ENCODE measurements around the gene ZNF668.
A peak's percentile ranks its signal among the peaks of the same experiment; 100 is the strongest.

Gene ZNF668

DNA sequence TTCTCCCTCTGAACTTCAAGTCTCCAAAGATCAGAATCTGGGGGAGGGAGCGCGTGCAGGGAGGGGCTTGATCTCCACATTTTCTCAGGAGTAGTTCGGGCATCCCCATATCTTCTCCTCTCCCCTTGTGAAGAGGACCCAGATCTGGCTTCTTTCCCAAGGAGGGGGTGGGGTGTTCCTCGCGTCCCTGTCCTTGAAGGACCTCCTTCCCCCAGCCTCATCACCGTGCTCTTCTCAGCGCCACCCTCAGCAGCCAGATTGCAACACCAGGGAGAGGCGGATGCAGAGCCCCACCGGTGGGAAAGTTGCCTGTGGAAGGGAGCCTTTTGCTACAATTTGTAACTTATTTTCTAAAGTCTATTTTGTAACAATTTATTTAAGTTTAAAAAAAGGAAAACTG, 9.0 kb upstream of the ZNF668 start:
- H3K4me1 ChIP-seq (ENCODE audit: control insufficient read depth in 2 of 2, insufficient read depth in 1 of 2, low read depth in 1 of 2, low read length in 2 of 2), result no peaks in the 10 kb centered on the region
- no peak overlapping the region for H2BK15ac ChIP-seq (ENCODE audit: low read length)
- H3K18ac ChIP-seq (ENCODE audit: low read length), result no peak overlapping the region
- no peak overlapping the region for H3K27ac ChIP-seq (replicated peaks; ENCODE audit: low read length)
- no peak overlapping the region for H3K14ac ChIP-seq (ENCODE audit: low read length)
- H4K8ac ChIP-seq (ENCODE audit: low read depth, low read length), result no peak overlapping the region
- H3K4ac ChIP-seq (ENCODE audit: low read length), result no peak overlapping the region
- H2BK12ac ChIP-seq (ENCODE audit: low read length), result no peak overlapping the region
- no peak overlapping the region for H3K4me3 ChIP-seq (ENCODE audit: low read length in 2 of 2)
- no peak overlapping the region for H2AFZ ChIP-seq (ENCODE audit: low read length)
- no peak overlapping the region for H2BK5ac ChIP-seq (ENCODE audit: low read length)
- H2AK5ac ChIP-seq (ENCODE audit: low read depth, low read length), result no peak overlapping the region
- H3K79me1 ChIP-seq (ENCODE audit: low read depth, low read length), result peaks cover 18% of the 10 kb centered on the region
- H3K36me3 ChIP-seq (replicated peaks in 1 of 2; ENCODE audit: control insufficient read depth in 2 of 2, insufficient read depth in 2 of 2, low read length in 2 of 2), result peaks cover 49 to 74% of the 10 kb centered on the region in 2 donors
- H2BK120ac ChIP-seq (ENCODE audit: low read depth, low read length), result no peak overlapping the region
- no CpG with 5 or more reads among the region's 9 CpGs for WGBS, 2 donors (ENCODE audit: extremely low coverage in 2 of 2, insufficient read length in 2 of 2, insufficient replicate concordance in 1 of 2)
- no peak overlapping the region for H4K91ac ChIP-seq (ENCODE audit: low read depth, low read length, poor library complexity)
- no peak overlapping the region for H3K4me2 ChIP-seq (ENCODE audit: insufficient read depth, low read length, poor library complexity, severe bottlenecking)
- no peak for DNase-seq (ENCODE audit: low spot score)
- no peak overlapping the region for H3K9ac ChIP-seq (ENCODE audit: low read depth, low read length, poor library complexity)
- H3K27me3 ChIP-seq (ENCODE audit: control insufficient read depth in 3 of 3, insufficient read depth in 3 of 3, low read depth in 1 of 3, low read length in 3 of 3), result no peaks in the 10 kb centered on the region
- no peak overlapping the region for H3K23ac ChIP-seq (ENCODE audit: low read depth, low read length, poor library complexity)
- no peaks in the 10 kb centered on the region for H3K9me3 ChIP-seq (replicated peaks in 1 of 2; ENCODE audit: control insufficient read depth in 2 of 2, insufficient read depth in 1 of 2, low read depth in 1 of 2, low read length in 2 of 2)

DNA sequence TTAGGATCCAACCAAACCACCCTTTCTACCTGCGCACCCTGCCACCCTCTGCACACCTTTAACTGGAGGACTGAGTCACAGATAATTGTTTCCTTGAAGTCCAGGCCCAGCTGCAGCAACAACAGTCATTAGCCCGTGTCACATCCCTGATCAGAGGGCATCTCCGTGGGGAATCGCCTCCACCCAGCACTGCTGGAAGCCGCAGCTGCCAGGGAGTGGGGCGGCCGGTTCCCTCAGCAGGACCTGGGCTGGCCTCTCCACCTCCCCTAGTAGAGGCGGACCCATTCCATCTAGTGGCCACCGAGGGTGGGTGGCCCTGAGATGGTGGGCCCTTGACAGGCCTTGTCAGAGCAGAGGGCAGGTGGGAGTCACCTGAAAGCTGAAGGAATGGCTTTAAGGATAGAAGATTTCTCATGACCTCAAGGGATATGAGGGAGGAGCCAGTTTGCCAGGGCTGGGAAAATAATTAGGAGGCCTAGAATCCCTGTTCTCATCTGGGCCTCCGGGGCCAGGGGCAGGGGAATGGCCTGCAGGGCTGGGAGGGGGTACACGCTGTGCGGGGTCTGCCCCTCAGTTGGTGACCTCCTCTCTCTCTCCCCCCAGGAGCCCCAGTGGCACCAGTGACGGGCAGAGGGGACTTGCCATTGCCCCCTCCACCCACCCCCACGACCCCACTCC, 8.5 kb upstream of the ZNF668 start:
- Histone ChIP-seq H3K4me3 (ENCODE audit: low read length in 2 of 2) (no peak overlapping the region), H3K27ac (replicated peaks; ENCODE audit: low read length) (no peak overlapping the region), H3K14ac (ENCODE audit: low read length) (no peak overlapping the region), H4K91ac (ENCODE audit: low read depth, low read length, poor library complexity) (no peak overlapping the region), H3K23ac (ENCODE audit: low read depth, low read length, poor library complexity) (no peak overlapping the region), H3K9me3 (replicated peaks in 1 of 2; ENCODE audit: control insufficient read depth in 2 of 2, insufficient read depth in 1 of 2, low read depth in 1 of 2, low read length in 2 of 2) (no peaks in the 10 kb centered on the region), H3K36me3 (replicated peaks in 1 of 2; ENCODE audit: control insufficient read depth in 2 of 2, insufficient read depth in 2 of 2, low read length in 2 of 2) (peaks cover 55 to 80% of the 10 kb centered on the region in 2 donors), H3K79me1 (ENCODE audit: low read depth, low read length) (peaks cover 20% of the 10 kb centered on the region), H2AFZ (ENCODE audit: low read length) (no peak overlapping the region), H3K9ac (ENCODE audit: low read depth, low read length, poor library complexity) (no peak overlapping the region), H2AK5ac (ENCODE audit: low read depth, low read length) (no peak overlapping the region), H2BK120ac (ENCODE audit: low read depth, low read length) (no peak overlapping the region), H3K18ac (ENCODE audit: low read length) (no peak overlapping the region), H3K4me2 (ENCODE audit: insufficient read depth, low read length, poor library complexity, severe bottlenecking) (no peak overlapping the region), H3K4me1 (ENCODE audit: control insufficient read depth in 2 of 2, insufficient read depth in 1 of 2, low read depth in 1 of 2, low read length in 2 of 2) (no peaks in the 10 kb centered on the region), H3K27me3 (ENCODE audit: control insufficient read depth in 3 of 3, insufficient read depth in 3 of 3, low read depth in 1 of 3, low read length in 3 of 3) (no peaks in the 10 kb centered on the region), H2BK15ac (ENCODE audit: low read length) (no peak overlapping the region), H3K4ac (ENCODE audit: low read length) (no peak overlapping the region), H2BK5ac (ENCODE audit: low read length) (no peak overlapping the region), H2BK12ac (ENCODE audit: low read length) (no peak overlapping the region), H4K8ac (ENCODE audit: low read depth, low read length) (no peak overlapping the region)
- WGBS, 2 donors (ENCODE audit: extremely low coverage in 2 of 2, insufficient read length in 2 of 2, insufficient replicate concordance in 1 of 2), result no CpG with 5 or more reads among the region's 14 CpGs
- DNase-seq (ENCODE audit: low spot score), result no peak

DNA sequence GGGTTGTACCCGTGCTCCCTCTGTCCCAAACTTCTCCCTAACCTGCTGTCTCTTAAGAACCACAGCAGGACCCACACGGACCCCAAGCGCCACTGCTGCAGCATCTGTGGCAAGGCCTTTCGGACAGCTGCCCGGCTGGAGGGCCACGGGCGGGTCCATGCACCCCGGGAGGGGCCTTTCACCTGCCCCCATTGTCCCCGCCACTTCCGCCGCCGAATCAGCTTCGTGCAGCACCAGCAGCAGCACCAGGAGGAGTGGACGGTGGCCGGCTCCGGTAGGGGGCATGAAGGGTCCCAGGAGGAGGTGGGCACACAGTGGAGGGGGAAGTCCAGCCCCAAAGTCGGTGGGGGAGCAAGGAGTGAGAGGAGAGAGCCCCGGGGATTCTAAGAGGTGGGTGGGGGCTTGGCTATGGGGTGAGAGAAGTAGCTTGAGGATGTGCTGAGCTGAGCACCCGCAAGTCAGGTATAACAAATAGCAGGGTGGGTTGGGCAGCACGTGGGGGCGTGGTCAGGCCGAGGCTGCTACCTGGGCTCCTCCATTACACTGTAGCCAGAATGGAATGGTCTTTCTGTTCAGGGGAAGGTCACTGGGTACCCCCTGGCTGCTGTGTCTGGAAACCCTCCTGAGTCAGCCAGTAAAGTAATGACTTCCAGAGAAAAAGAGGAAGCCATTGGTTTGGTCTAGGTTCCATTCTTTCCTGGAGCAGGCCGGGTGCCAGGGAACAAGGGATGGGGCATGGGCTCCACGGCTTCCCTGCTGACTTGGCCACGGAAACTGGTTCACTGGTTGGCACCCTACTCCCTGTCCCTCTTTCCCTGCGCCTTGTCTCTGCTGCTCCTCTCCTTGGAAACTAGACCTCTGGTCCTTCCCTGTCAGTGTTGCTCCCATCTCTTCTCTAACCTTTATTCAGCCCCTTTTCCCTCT, 7.7 kb upstream of the ZNF668 start:
- Histone ChIP-seq H2BK5ac (ENCODE audit: low read length) (peak overlapping the region; percentile 75), H2BK12ac (ENCODE audit: low read length) (no peak overlapping the region), H4K8ac (ENCODE audit: low read depth, low read length) (no peak overlapping the region), H3K9me3 (replicated peaks in 1 of 2; ENCODE audit: control insufficient read depth in 2 of 2, insufficient read depth in 1 of 2, low read depth in 1 of 2, low read length in 2 of 2) (no peaks in the 10 kb centered on the region), H3K27ac (replicated peaks; ENCODE audit: low read length) (no peak overlapping the region), H3K14ac (ENCODE audit: low read length) (no peak overlapping the region), H3K79me1 (ENCODE audit: low read depth, low read length) (peaks cover 28% of the 10 kb centered on the region), H3K4me2 (ENCODE audit: insufficient read depth, low read length, poor library complexity, severe bottlenecking) (no peak overlapping the region), H2AFZ (ENCODE audit: low read length) (no peak overlapping the region), H3K18ac (ENCODE audit: low read length) (no peak overlapping the region), H3K4me1 (ENCODE audit: control insufficient read depth in 2 of 2, insufficient read depth in 1 of 2, low read depth in 1 of 2, low read length in 2 of 2) (no peaks in the 10 kb centered on the region), H2BK15ac (ENCODE audit: low read length) (no peak overlapping the region), H3K23ac (ENCODE audit: low read depth, low read length, poor library complexity) (no peak overlapping the region), H3K9ac (ENCODE audit: low read depth, low read length, poor library complexity) (no peak overlapping the region), H3K4me3 (ENCODE audit: low read length in 2 of 2) (no peak overlapping the region), H3K4ac (ENCODE audit: low read length) (no peak overlapping the region), H2AK5ac (ENCODE audit: low read depth, low read length) (no peak overlapping the region), H4K91ac (ENCODE audit: low read depth, low read length, poor library complexity) (no peak overlapping the region), H3K36me3 (replicated peaks in 1 of 2; ENCODE audit: control insufficient read depth in 2 of 2, insufficient read depth in 2 of 2, low read length in 2 of 2) (peaks cover 63 to 88% of the 10 kb centered on the region in 2 donors), H2BK120ac (ENCODE audit: low read depth, low read length) (no peak overlapping the region), H3K27me3 (ENCODE audit: control insufficient read depth in 3 of 3, insufficient read depth in 3 of 3, low read depth in 1 of 3, low read length in 3 of 3) (no peaks in the 10 kb centered on the region)
- no CpG with 5 or more reads among the region's 26 CpGs for WGBS, 2 donors (ENCODE audit: extremely low coverage in 2 of 2, insufficient read length in 2 of 2, insufficient replicate concordance in 1 of 2)
- DNase-seq (ENCODE audit: low spot score), result no peak

DNA sequence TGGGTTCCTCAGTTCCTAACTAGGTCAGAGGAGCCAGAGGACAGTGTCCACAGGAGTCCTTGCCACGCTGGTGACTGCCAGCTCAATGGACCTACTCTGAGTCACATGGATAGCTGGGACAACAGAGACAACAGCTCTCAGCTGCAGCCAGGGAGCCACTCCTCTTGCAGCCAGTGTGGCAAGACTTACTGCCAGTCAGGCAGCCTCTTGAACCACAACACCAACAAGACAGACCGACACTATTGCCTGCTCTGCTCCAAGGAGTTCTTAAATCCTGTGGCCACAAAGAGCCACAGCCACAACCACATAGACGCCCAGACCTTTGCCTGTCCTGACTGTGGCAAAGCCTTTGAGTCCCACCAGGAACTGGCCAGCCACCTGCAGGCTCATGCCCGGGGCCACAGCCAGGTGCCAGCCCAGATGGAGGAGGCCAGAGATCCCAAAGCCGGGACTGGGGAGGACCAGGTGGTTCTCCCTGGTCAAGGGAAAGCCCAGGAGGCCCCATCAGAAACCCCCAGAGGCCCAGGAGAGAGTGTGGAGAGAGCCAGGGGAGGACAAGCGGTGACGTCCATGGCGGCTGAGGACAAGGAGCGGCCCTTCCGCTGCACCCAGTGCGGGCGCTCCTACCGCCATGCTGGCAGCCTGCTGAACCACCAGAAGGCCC, 6.8 kb upstream of the ZNF668 start:
- H3K4me3 ChIP-seq (ENCODE audit: low read length in 2 of 2), result no peak overlapping the region
- no peak overlapping the region for H3K4ac ChIP-seq (ENCODE audit: low read length)
- H2BK120ac ChIP-seq (ENCODE audit: low read depth, low read length), result no peak overlapping the region
- H3K23ac ChIP-seq (ENCODE audit: low read depth, low read length, poor library complexity), result peak overlapping the region; percentile 55
- no peak overlapping the region for H2BK12ac ChIP-seq (ENCODE audit: low read length)
- H3K14ac ChIP-seq (ENCODE audit: low read length), result no peak overlapping the region
- peaks cover 69 to 96% of the 10 kb centered on the region in 2 donors for H3K36me3 ChIP-seq (replicated peaks in 1 of 2; ENCODE audit: control insufficient read depth in 2 of 2, insufficient read depth in 2 of 2, low read length in 2 of 2)
- peak overlapping the region; percentile 75 for H2BK5ac ChIP-seq (ENCODE audit: low read length)
- H2AK5ac ChIP-seq (ENCODE audit: low read depth, low read length), result no peak overlapping the region
- H4K8ac ChIP-seq (ENCODE audit: low read depth, low read length), result no peak overlapping the region
- H3K27me3 ChIP-seq (ENCODE audit: control insufficient read depth in 3 of 3, insufficient read depth in 3 of 3, low read depth in 1 of 3, low read length in 3 of 3), result no peaks in the 10 kb centered on the region
- no peak for DNase-seq (ENCODE audit: low spot score)
- no peak overlapping the region for H3K18ac ChIP-seq (ENCODE audit: low read length)
- no peak overlapping the region for H3K4me2 ChIP-seq (ENCODE audit: insufficient read depth, low read length, poor library complexity, severe bottlenecking)
- H3K79me1 ChIP-seq (ENCODE audit: low read depth, low read length), result peaks cover 34% of the 10 kb centered on the region
- H3K9me3 ChIP-seq (replicated peaks in 1 of 2; ENCODE audit: control insufficient read depth in 2 of 2, insufficient read depth in 1 of 2, low read depth in 1 of 2, low read length in 2 of 2), result no peaks in the 10 kb centered on the region
- H4K91ac ChIP-seq (ENCODE audit: low read depth, low read length, poor library complexity), result no peak overlapping the region
- H3K9ac ChIP-seq (ENCODE audit: low read depth, low read length, poor library complexity), result no peak overlapping the region
- no CpG with 5 or more reads among the region's 13 CpGs for WGBS, 2 donors (ENCODE audit: extremely low coverage in 2 of 2, insufficient read length in 2 of 2, insufficient replicate concordance in 1 of 2)
- H2AFZ ChIP-seq (ENCODE audit: low read length), result no peak overlapping the region
- H3K4me1 ChIP-seq (ENCODE audit: control insufficient read depth in 2 of 2, insufficient read depth in 1 of 2, low read depth in 1 of 2, low read length in 2 of 2), result no peaks in the 10 kb centered on the region
- no peak overlapping the region for H2BK15ac ChIP-seq (ENCODE audit: low read length)
- no peak overlapping the region for H3K27ac ChIP-seq (replicated peaks; ENCODE audit: low read length)

All from neuronal stem cell (in vitro differentiated cells).